ENCODE results near the gene DOCK4.

DNA sequence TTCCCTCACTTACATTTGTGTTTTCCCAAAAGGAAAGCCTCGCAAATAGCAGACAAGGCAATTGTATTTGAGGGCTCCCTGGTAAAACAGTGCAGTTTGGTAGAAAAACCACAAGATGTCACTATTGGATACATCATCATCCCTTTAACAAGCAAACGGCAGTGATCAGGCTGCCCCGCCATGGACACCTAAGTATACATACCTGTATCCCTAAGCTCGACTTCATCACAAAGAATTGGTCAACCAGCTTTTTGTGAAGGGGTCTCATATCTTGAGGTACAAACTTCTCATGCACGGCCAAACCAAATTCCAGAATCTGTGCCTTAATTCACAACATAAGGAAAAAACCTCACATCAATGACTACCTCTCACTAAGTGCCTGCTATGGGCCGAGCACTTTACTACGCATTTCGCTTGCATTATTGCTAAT, 464.4 kb downstream of the DOCK4 start:
- TF ChIP-seq EZH2 (IDR thresholded peaks at IDR 0.05; ENCODE audit: borderline replicate concordance, low read length): no peak
- TF ChIP-seq, protein P1, sequence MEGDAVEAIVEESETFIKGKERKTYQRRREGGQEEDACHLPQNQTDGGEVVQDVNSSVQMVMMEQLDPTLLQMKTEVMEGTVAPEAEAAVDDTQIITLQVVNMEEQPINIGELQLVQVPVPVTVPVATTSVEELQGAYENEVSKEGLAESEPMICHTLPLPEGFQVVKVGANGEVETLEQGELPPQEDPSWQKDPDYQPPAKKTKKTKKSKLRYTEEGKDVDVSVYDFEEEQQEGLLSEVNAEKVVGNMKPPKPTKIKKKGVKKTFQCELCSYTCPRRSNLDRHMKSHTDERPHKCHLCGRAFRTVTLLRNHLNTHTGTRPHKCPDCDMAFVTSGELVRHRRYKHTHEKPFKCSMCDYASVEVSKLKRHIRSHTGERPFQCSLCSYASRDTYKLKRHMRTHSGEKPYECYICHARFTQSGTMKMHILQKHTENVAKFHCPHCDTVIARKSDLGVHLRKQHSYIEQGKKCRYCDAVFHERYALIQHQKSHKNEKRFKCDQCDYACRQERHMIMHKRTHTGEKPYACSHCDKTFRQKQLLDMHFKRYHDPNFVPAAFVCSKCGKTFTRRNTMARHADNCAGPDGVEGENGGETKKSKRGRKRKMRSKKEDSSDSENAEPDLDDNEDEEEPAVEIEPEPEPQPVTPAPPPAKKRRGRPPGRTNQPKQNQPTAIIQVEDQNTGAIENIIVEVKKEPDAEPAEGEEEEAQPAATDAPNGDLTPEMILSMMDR (conservative IDR thresholded peaks at IDR 0.05 in 1 of 2, IDR thresholded peaks at IDR 0.05 in 1 of 2; ENCODE audit: extremely low read depth in 1 of 2, insufficient read depth in 1 of 2, low read depth in 1 of 2, low read length in 2 of 2): peak; percentile 67 to 77

Measured in mammary epithelial cell (primary cell).